Stimulated activated CD4-positive, alpha-beta T cell treated with anti-CD3 and anti-CD28 coated beads, TNF-alpha, amount 100 ng/mL, for 48 hours (primary cell): Measurements from ENCODE around the gene ATP2B2.
A peak's percentile ranks its signal among the peaks of the same experiment; 100 is the strongest.

Source experiments
- DNase-seq, 3 donors: peaks; one replicate each; pipeline ENCODE4 v3.0.0-alpha.2; 2020; ENCODE audit warnings: low read depth in 3 of 3

Gene ATP2B2

DNA sequence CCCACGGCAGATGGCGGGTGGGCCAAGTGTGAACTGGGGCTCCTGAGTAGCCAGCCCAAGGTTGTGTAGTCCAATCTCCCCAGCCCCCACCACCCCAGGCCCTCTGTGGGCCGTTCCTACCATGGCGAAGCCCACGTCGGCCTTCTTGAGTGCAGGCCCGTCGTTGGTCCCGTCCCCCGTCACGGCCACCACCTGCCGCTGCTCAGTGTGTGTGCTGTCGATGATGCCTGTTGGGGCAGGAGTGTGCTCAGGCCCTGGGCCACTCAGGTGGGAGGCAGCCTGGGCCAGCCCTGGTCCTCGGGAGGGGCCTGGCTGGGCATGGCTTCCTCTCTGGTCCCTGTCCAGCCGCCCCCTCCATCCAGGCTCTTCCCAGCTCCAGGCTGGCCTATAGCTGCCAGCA lies 159.5 kb downstream of the ATP2B2 start:
- DNase-seq = no peak

DNA sequence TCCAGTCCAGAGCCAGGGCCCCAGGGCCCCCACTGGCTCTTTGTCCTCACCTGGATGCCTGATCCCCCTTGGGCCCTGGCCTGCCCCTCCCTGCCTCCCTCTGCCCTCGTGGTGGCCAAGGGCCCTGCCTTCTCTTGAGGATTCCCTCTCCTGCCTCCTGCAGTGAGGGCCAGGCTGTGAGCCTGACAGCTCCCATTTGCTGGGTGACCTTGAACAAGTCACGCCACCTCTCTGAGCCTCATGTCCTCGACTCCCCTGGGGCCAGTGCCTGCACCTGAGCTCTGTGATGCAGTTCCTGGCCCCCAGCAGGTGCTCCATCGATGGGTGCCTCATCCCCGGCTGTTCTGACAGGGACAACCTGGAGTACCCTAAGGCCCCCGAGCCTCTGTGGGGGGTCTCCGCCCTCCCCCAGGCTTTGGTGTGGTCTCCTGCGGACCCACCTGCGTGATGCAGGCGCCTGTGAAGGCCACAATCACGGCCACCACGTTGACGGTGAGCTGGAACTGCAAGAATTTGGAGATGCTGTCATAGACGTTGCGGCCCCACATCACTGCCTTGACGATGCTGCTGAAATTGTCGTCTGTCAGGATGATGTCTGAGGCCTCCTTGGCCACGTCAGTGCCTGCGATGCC lies 160.3 kb downstream of the ATP2B2 start:
- DNase-seq = no peak

DNA sequence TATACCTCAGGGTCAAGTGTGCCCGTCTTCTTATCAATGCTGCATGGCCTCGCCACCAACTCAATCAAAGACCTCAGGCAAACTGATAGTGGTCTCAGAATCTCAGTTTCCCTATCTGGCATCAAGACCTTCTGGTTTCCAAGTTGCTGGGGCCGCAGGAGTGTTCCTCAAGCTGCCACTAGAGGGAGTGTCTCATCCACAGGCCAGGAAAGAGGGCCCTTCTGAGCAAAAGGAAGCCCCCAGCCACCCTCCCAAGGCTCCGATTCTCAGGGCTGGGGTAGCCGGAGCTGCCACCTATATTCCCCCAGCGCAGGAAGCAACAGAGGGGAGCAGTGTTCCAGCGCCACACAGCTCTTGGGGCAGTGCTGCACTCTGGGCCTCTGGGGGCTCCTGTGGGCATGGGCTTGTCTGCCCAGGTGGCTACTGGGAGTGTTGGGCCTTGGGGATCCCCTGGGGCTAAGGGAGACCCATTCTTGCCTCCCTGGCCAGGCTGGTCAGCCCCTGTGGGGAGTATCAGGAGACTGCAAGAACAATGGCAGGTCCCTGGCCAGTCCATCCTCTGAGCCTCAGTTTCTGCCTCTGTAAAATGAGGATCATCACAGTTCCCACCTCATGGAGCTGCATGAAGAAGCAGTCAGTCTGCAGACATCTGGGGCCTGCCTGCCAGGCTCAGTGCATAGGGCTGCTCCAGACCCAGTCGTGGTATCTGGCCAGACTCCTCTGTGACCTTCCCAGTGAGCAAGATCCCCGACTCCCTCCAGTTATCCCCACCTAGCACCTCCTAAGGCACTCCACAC lies 161.0 kb downstream of the ATP2B2 start:
- peak in 2 of 3 donors; percentile 14 to 34 for DNase-seq

DNA sequence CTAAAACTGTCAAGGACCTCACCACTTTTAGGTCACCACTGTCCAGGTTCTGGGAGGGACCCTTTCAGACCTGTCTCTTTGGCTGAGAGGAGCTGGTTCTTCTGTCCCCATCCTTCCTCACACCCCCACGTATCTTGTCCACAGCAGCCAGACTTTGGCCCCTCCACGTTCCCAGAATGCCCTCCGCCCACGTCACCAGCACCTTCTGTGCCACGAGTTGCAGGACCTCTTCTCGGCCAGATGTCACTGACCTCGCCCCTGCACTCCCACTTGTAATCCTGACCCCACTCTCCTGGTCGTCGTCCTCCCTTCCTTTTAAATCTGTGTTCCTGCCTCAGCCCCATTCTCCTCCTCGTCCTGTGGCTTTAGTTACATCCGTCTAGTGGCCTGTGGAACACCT lies 161.9 kb downstream of the ATP2B2 start:
- no peak for DNase-seq

DNA sequence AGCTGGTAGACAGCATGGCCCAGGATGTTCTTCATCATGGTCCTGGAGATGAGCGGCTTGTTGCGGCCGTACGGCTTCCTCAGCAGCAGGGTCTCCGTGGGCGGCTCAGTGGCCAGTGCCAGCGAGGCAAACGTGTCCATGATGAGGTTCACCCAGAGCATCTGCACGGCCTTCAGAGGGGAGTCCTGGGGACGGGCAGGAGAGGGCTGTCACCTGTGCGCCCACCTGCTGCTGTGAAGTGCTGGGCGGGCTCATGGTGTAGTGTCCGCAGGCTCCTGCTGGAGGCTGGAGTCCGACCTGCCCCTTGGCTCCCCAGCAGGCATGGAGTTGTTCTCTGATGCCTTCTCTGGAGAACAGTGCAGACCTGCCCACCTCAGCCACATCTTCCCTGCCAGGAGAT lies 162.6 kb downstream of the ATP2B2 start:
- DNase-seq = no peak

DNA sequence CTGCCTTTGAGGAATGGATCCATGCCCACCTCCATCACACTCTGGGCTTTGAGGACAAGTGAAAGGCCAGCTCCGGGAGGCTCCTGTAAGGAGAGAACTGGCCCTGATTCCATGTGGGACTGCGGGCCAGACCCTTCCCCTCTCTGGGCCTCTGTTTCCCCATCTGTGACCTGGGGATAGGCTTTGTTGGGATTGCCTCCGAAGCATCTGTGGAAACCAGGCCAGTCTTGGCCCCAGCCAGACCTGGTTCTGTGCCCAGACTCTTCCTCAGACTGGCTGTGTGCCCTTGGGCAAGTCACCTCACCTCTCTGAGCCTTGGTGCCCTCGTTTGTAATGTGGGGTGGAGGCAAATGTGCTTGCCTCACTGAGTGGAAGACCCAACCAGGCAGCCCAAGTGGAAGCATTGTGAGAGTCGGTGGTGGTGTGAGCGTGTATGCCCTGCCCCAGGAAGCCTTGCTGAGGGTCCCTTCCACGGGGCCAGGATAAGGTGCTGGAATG lies 163.4 kb downstream of the ATP2B2 start:
- DNase-seq = no peak

DNA sequence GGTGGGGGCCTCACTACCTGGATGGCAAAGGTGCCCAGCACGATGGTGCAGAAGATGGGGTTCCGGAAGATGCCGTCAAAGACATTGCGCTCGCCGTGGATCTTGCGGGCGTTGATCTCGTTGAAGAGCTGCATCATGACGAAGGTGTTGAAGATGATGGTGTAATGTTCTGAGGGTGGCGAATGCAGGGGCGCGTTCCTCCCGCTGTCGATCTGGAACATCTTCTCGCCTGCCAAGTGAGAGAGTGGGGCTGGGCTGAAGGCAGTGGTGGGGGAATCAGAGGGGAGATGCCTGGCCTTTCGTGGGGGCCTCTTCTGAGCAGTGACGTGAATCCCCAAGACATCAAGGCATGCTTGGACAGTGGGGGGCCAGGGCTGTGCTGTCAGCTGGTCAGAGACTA lies 164.9 kb downstream of the ATP2B2 start:
- no peak for DNase-seq

DNA sequence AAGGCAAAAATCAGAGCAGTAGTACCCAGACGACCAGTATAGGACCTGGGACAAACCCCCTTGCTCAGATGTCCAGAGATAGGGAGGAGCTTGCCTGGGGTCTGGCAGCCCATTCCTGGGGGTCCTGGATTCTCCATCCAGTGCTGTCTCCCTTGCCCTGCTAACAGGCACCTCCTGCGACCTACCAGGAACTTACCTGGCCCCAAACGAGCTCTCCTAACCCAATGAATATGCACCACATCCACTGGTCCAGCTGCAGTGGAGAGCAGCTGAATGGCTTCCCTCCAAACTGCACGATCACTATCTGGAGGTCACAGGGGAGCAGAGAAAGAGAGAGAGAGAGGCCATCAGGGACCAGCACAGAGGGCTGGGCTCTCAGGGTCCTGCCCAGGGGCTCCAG lies 165.3 kb downstream of the ATP2B2 start:
- DNase-seq = no peak

DNA sequence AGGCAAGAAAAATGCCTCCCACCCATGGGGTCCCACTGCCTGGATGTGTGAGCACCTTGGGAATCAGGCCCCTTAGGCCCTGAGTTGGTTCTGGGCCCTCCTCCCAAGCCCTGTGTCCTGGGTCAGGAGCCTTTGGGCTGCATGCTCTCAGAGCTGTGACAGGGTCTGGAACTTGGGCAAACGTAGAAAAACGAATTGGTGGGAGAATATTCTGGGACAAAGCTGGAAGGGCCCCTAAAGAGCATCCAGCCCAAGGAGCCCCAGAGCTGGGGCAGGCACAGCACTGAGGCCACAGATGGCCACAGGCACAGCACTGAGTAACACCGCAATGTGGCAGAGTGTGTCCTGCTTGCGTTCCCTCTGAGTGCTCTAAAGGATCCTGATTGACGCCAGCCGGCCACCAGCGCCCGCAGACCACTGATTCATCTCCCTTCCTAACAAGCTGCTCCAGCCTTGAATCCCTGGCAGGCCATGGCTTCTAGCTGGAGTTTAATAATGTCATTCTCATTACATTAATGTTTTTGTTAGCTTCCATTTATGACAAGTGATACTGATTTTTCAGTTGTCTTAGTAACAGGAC lies 165.9 kb downstream of the ATP2B2 start:
- no peak for DNase-seq

DNA sequence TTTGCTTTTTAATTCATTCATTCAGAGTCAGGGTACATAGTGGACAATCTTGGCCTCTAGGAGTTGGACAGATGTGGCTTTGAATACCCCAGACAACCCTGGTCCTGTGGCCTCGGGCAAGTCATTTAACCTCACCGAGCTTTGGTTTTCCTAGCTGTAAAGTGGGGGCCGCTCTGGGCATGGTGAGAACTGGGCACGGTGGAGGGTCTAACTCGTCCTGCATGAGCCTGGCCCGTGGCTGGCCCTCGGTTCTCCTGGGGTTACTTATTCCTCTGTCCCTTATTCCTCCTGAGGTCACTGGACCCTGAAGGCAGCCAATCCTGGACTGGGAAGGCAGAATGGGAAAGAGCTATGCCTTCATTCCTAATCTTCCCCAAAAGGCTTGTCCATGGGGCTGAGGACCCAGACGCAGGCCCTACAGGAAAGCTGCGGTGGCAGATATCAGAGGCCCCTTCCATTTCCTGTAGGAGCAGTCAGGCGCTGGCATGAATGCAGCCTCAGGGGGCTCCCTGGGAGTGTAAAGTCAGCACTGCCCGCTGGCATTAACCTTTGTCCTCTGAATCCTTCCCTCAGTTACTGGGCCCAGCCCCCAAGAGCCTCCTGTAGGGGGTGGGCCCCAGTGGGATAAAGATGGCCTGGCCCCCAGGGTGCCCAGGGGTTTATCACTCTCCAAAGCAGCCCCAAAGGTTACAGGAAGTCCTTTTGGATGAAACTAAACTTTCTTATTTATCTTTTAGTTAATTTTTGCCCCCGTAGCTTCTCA lies 166.6 kb downstream of the ATP2B2 start:
- no peak for DNase-seq

DNA sequence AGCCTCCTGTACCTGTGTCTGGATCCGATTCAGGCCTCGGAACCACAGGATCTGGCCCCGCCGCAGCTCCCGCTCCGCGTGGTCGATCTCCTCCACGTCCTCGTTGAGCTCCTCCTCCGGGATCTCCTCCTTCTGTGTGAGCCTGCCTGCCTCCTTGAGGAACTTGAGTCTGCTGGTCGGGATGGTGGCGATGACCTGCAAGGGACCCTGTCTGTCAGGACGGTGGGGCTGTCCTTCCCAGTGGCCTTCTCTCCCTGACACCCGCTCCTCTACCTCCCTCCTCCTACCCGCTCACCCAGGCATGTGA lies 167.3 kb downstream of the ATP2B2 start:
- no peak for DNase-seq

DNA sequence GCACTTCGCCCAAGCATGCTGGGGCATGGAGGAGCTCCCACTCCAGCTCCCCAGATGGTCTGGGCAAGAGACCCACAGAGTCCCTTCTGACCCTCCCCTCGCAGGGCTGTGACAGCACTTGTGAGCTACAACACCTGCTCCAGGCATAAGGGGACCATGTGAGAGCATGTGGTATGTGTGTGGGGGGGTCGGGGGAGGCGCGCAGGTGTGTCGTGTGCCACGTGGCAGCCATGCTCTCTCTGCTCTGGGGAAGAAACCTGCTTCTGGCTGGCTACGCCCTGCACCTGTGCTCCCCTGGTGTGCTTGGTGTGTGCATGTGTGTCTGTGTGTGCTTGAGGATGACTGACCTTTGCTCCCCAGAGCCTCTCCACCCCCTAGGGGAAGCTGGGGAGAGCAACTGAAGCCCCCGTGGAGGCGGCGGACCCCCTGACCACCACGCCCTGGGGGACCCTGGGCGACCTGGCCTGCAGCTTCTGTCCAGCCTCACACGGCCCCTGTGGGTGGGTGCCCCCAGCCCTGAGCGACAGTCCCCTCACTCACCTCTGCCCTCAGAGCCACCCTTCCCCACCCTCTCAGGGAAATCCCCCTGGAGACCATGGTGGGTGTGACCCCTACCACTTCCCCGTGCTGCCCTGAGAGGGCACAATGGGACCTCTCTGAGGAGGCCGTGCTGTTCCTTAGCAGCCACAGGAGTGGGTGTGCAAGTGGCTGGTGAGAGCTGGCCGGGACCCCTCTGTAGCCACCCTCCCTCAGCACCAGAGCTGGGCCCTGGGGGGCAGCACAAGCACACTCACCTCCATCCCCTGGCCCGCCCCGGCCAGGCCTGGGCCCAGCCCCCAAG lies 167.8 kb downstream of the ATP2B2 start:
- DNase-seq = no peak

DNA sequence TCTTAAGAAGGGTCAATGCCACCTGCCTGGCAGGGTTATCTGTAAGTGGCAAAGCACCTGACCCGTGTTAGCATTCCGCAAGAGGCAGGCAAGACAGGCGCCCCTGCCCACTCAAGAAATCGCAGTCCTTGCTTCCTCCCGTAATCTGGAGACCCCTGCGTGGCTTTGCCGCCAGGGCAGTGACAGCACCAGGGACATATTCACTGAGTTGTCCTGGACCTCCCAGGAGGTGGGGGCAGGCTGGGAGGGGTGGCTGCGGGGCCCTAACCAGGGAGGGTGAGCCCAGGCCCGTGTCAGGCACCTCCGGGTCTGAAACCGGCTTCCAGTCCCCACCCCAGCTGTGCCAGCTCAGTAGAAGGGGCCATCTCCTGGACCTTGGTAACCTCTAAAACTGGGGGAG lies 168.6 kb downstream of the ATP2B2 start:
- no peak for DNase-seq

DNA sequence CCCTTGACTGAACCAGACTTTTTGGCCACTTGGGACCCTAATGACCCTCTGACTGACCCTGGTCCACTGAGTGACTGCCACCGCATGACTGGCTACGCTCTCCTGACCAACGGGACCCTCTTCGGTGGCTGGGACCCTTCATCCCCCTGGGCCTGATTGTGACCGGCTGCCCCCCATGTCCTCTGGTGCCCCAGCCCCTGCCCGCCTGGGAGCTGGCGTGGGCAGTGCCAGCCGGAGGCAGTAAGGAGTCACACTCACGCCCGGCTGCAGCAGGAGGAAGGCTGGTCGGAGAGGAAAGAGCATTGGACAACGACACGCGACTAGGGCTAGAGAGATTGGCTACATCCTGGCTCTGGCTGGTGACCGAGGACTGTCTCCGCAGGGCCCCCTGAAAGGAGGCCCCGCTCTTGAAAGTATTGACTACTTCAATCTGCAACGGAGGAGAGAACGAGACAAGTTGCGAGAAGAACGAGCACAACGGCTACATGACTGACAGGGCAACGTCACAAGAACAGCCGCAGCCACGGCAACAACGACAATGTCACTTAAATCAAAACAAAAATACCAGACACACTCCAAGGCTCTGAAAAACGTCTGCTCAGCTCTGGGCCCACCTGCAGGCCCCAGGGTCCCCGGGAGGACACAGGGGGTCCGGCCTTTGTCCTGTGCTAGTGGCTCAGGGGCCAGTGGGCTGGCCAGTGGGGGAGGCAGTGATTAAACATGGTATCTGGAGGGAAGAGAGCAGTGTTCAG lies 169.3 kb downstream of the ATP2B2 start:
- DNase-seq = no peak

DNA sequence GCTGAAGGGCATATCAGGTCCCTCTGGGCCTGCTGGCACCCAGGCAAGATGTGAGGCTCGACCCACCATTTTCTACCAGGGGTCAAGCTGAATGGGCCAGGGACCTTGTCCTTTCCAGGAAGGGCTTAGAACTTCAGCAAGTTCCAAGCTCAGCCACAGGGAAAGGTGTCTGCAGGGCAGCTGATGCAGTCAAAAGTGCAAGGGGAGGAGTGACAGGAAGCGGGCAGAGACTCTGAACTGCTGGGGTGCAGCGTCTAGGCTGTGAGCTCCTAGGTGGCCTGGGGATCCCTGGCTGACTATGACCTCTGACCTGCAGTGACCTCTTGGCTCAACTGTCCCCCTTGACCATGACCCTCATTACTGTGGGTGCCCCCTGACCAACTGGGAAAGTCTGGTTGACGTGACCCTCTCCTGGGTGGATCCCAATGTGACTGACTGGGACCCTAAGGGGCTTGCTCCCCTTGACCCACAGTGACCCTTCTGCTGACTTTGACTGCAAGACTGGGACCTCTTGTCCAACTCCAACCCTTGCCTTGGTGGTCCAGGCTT lies 170.1 kb downstream of the ATP2B2 start:
- no peak for DNase-seq

DNA sequence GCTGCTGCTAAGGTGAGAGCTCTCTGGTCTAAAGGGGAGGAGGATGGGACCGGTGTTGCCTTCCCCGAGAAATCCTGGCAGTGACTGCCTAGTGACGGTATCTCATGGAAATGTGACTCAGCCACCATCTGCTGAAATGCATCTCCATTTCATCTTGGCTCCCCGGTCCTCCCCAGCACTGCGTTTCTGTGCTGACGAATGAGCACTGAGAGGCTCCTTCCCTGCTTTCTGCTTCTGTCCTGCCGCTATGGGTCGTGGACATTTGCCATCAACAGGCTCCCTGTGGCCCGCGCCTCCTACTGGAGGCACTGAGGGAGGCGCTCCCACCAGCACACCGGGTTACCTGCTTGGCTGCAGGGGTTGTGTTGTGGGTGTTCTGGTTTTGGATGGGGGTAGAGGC lies 170.9 kb downstream of the ATP2B2 start:
- no peak for DNase-seq

DNA sequence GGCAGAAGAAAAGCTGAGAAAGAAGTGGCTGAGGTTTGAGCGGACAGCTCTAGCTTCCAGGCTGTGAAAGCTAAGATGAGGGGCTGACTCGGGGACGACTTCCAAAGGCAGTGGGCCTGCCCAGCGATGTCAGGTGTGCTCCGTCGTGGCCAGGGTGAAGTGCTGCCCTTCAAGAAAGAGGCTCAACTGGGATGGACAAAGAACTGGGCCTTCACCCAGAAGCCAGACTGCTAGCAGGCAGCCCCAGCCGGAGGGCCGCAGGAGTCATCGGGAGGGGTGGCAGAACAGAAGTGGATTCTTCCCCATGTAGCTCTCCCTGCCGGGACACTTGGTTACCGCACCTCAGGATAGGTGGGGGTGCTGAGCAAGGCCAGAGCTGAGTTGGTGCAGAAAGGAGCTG lies 171.3 kb downstream of the ATP2B2 start:
- DNase-seq = no peak

DNA sequence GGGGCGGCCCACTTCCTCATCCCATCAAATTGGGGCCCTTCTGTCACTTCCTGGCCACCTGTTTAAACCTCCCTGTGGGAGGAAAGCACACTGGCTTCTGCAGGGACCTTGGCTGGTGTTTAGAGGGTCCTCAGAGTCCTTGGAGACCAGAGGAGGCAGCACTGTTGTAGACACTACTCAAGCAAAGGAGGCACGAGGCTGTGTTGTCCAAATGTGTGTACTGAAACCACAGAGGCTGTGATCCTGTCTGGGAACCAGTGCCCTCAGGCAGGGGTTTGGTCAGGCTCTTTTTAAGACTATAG lies 172.1 kb downstream of the ATP2B2 start:
- DNase-seq = no peak

DNA sequence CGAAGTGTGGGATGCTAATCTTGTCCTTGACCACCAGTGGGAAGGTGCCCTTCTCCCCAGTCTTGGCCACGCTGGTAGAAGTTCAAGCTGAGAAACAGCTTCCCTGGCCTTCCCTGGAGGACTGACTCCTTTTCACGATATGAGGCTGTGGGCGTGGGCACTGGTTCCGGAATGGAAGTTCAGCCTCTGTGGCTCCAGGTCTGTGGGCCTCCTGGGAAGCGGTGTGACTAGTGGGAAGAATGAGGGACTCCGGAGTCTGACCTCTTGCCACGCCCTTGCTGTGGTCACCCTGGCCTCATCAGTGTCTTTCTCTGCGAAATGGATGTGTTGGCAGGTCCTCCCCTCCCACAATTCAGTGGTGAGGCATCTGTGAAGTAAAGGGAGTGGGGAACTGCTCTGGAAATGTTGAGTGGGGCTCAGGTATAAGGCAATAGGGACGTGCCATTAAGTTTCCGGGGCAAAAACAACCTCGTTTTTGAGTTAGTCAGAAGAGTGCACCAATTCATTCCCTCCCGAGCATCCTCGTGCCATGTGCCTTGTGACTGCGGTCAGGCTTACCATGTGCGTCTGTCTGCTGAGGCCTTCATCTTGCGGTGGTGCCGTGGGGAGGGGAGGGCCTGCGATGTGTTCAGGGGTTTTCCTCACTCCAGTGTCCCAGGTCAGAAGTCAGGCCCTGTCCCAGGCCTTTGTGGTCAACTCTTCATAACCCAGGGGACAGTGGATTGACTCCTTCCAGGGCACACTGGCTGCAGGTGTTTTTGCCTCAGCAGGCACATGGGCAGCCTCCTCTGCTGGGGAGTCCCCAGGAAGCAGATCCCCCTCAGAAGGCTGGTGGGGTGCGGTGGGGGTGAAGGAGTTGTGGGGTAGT lies 172.7 kb downstream of the ATP2B2 start:
- no peak for DNase-seq

DNA sequence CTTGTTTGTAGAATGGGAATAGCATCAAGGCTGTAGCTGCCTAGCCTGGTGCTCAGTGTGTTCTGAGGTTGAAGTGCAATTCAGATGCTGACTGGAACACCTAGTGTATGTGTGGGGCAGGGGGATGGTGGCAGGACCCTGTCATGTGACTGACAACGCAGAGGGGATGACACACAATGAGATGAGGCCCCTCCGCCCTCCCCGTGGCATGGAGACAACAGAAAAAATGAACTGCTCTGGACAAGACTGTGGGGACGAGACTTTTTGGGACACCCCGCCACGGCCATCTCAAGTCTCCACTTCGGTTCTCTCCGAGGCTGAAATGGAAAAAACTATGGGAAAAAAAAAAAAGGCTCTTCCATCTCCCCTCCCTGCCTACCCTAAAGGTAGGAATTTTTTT lies 174.1 kb downstream of the ATP2B2 start:
- no peak for DNase-seq
